Hepatocyte (in vitro differentiated cells): ENCODE data around the gene GRK3. TPM values are rescaled to one million over a fixed set of nuclear protein-coding genes. Genes with fewer than 3 reads are reported as not detected.

Experiments
- DNase-seq: peaks from one replicate; pipeline ENCODE4 v3.0.0-alpha.2; 2016; ENCODE audit warnings: low spot score
- H2AFZ ChIP-seq: fragments of 200-600 bp; sonication (generic); 2 replicates; pipeline ENCODE4 v1.6.0; 2016; ENCODE audit warnings: antibody characterized with exemption, mild to moderate bottlenecking
- H3K27ac ChIP-seq: fragments of 200-600 bp; sonication (generic); 2 replicates; pipeline ENCODE4 v1.5.1; 2016; ENCODE audit warnings: mild to moderate bottlenecking
- H3K27me3 ChIP-seq: fragments of 200-600 bp; sonication (generic); 2 replicates; pipeline ENCODE4 v1.6.1; 2016
- H3K36me3 ChIP-seq: fragments of 200-600 bp; sonication (generic); replicated peaks from 2 replicates; pipeline ENCODE4 v1.5.1; 2016; ENCODE audit warnings: low read depth; ENCODE audit not compliant: insufficient read depth
- H3K4me1 ChIP-seq: fragments of 200-600 bp; sonication (generic); 2 replicates; pipeline ENCODE4 v1.5.1; 2016; ENCODE audit warnings: mild to moderate bottlenecking, moderate library complexity; ENCODE audit not compliant: insufficient read depth
- H3K4me2 ChIP-seq: fragments of 200-600 bp; sonication (generic); 2 replicates; pipeline ENCODE4 v1.6.0; 2016
- H3K4me3 ChIP-seq: fragments of 200-600 bp; sonication (generic); 2 replicates; pipeline ENCODE4 v1.5.1; 2016; ENCODE audit warnings: mild to moderate bottlenecking
- H3K79me2 ChIP-seq: fragments of 200-600 bp; sonication (generic); 2 replicates; pipeline ENCODE4 v1.6.0; 2017; ENCODE audit warnings: mild to moderate bottlenecking
- H3K9me2 ChIP-seq: fragments of 200-600 bp; sonication (generic); replicated peaks from 2 replicates; pipeline ENCODE4 v1.6.0; 2017; ENCODE audit warnings: mild to moderate bottlenecking; ENCODE audit not compliant: insufficient read depth
- H3K9me3 ChIP-seq: fragments of 200-600 bp; sonication (generic); 2 replicates; pipeline ENCODE4 v1.5.1; 2016; ENCODE audit warnings: low read depth, mild to moderate bottlenecking
- H4K20me1 ChIP-seq: fragments of 200-600 bp; sonication (generic); 2 replicates; pipeline ENCODE4 v1.6.0; 2016; ENCODE audit warnings: mild to moderate bottlenecking; ENCODE audit not compliant: insufficient read depth, poor library complexity, severe bottlenecking
- EZH2 ChIP-seq: fragments of 200-600 bp; sonication (generic); IDR thresholded peaks from 2 replicates; pipeline ENCODE4 v1.6.1; 2016; ENCODE audit warnings: antibody characterized with exemption, mild to moderate bottlenecking, borderline replicate concordance
- EZH2phosphoT487 ChIP-seq: fragments of 200-600 bp; sonication (generic); IDR thresholded peaks from one replicate; pipeline ENCODE4 v1.6.1; 2018; ENCODE audit warnings: antibody characterized with exemption, mild to moderate bottlenecking, low read depth, moderate library complexity; ENCODE audit not compliant: unreplicated experiment, severe bottlenecking
- WGBS: methylation state at CpG from one replicate; pipeline ENCODE4 v1.1.6; 2016; ENCODE audit warnings: low lambda C conversion rate; ENCODE audit errors: missing lambda C conversion rate; 5-methylcytosine and 5-hydroxymethylcytosine counted together
- polyA plus RNA-seq: library from polyadenylated mRNA; unstranded; fragments of >200 nt; fragmentation: Nextera tagmentation; extraction: Ambion mirVana; gene quantifications from 2 replicates; pipeline ENCODE4 v1.2.1, GENCODE V29; 2016
- total RNA-seq: library from RNA; depleted of rRNA; stranded (reverse); fragments of >200 nt; gene quantifications from 2 replicates; pipeline ENCODE4 v1.2.3, GENCODE V29; 2014
- TF ChIP-seq, protein P1 (sequence below): fragments of 200-600 bp; sonication (generic); IDR thresholded peaks from 2 replicates; pipeline ENCODE4 v1.5.1; 2016; ENCODE audit warnings: antibody characterized with exemption, mild to moderate bottlenecking; ENCODE audit not compliant: poor library complexity

GRK3 gene
- total and polyA plus RNA-seq, 2 experiments from 2014 or later = 1.5 to 7.1 TPM

DNA sequence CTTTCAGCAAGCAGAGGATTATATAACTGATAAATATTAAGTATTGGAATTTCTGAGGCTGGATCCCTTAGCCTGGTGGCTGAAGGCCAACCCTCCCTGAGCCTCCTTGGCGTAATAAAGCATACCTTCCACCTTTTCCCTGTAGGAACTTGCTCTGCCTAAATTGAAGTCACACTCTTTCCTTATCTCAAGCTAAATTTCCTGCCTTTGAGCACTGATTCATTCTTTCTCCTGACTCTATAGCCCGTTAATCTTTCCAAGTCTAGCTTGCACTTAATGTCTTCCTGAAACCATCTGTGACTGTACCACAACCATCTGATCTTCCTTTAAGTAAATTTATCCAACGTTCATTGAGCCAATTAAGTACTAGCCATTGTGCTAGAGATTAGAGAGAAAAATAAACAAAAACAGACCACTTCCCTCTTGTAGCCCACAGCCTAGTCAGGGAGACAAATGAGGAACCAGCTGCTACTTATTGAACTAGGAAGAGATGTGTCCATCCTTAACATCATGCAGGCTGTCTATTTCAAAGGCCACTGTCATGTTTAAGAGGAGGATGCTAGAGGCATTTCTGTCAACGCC, 62.9 kb downstream of the GRK3 start:
- H3K36me3 ChIP-seq = no peaks in the 10 kb centered on the region
- no peak overlapping the region for H3K27ac ChIP-seq
- no peaks in the 10 kb centered on the region for H3K27me3 ChIP-seq
- no peaks in the 10 kb centered on the region for H3K4me1 ChIP-seq
- 43% methylated on average over 4 of the region's 4 CpGs for WGBS
- no peak overlapping the region for H2AFZ ChIP-seq
- no peak for DNase-seq
- H3K4me2 ChIP-seq = no peak overlapping the region
- no peaks in the 10 kb centered on the region for H3K79me2 ChIP-seq
- no peak overlapping the region for H3K4me3 ChIP-seq
- no peaks in the 10 kb centered on the region for H3K9me2 ChIP-seq
- TF ChIP-seq, protein P1, sequence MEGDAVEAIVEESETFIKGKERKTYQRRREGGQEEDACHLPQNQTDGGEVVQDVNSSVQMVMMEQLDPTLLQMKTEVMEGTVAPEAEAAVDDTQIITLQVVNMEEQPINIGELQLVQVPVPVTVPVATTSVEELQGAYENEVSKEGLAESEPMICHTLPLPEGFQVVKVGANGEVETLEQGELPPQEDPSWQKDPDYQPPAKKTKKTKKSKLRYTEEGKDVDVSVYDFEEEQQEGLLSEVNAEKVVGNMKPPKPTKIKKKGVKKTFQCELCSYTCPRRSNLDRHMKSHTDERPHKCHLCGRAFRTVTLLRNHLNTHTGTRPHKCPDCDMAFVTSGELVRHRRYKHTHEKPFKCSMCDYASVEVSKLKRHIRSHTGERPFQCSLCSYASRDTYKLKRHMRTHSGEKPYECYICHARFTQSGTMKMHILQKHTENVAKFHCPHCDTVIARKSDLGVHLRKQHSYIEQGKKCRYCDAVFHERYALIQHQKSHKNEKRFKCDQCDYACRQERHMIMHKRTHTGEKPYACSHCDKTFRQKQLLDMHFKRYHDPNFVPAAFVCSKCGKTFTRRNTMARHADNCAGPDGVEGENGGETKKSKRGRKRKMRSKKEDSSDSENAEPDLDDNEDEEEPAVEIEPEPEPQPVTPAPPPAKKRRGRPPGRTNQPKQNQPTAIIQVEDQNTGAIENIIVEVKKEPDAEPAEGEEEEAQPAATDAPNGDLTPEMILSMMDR = no peak
- TF ChIP-seq EZH2phosphoT487 (no peak), EZH2 (no peak)
- no peaks in the 10 kb centered on the region for H4K20me1 ChIP-seq
- no peaks in the 10 kb centered on the region for H3K9me3 ChIP-seq

DNA sequence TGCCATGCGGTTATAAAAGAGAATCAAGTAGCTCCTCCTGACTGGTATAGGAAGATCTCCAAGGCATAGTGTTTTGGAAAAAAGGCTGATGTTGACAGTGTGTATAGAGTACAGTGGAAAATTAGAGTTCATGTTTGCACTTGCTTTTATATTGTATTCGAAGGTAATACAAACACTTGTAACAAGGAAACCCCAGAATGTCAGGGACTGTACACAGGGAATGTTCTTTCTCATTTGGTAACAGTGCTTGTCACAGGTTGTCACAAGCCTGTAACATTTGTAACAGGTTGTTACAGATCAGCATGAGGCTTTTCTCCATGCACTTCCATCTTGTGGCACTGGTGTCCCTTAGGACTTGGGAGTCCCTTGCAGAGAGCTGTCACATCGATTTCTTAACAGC, 64.0 kb downstream of the GRK3 start:
- Histone ChIP-seq H3K36me3 (no peaks in the 10 kb centered on the region), H3K9me3 (no peaks in the 10 kb centered on the region), H3K27me3 (no peaks in the 10 kb centered on the region), H3K79me2 (no peaks in the 10 kb centered on the region), H3K27ac (no peak overlapping the region), H3K4me3 (no peak overlapping the region), H3K4me2 (no peak overlapping the region), H2AFZ (no peak overlapping the region), H3K9me2 (no peaks in the 10 kb centered on the region), H4K20me1 (no peaks in the 10 kb centered on the region), H3K4me1 (no peaks in the 10 kb centered on the region)
- 83% methylated on average over 3 of the region's 3 CpGs for WGBS
- TF ChIP-seq EZH2 (no peak), EZH2phosphoT487 (no peak)
- TF ChIP-seq, protein P1 = no peak
- DNase-seq = no peak

DNA sequence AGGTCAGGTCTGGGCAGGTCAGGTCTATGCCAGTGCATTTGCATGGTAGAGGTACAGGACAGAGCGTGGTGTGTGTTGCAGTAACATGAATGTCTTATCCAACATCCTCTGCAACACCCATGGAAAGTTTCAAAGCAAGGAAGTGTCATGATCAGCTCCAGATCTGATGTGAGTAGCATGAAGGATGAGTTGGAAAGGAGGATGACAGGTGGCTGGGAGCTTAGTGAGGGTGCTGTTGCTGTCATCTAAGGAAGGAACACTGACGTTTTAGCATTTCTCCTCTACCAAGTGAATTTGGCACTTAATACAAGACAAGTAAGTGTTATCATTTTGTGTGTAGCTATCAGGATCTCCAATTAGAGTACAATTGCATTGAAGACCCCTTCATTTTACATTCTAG, 65.1 kb downstream of the GRK3 start:
- Histone ChIP-seq H3K27ac (no peak overlapping the region), H3K4me2 (no peak overlapping the region), H3K79me2 (no peaks in the 10 kb centered on the region), H3K36me3 (no peaks in the 10 kb centered on the region), H4K20me1 (no peaks in the 10 kb centered on the region), H3K27me3 (no peaks in the 10 kb centered on the region), H3K9me2 (no peaks in the 10 kb centered on the region), H3K4me1 (no peaks in the 10 kb centered on the region), H3K4me3 (no peak overlapping the region), H3K9me3 (no peaks in the 10 kb centered on the region), H2AFZ (no peak overlapping the region)
- WGBS = 94% methylated on average over 2 of the region's 2 CpGs
- no peak for DNase-seq
- TF ChIP-seq, protein P1 = no peak
- TF ChIP-seq EZH2 (no peak), EZH2phosphoT487 (no peak)

- H3K9me3 ChIP-seq = no peaks in the 10 kb centered on the region
- no peak overlapping the region for H3K4me2 ChIP-seq
- TF ChIP-seq, protein P1 = no peak
- TF ChIP-seq EZH2 (no peak), EZH2phosphoT487 (no peak)
- H3K4me3 ChIP-seq = no peak overlapping the region
- no peak overlapping the region for H2AFZ ChIP-seq
- DNase-seq = no peak
- H3K27me3 ChIP-seq = no peaks in the 10 kb centered on the region
- no peaks in the 10 kb centered on the region for H3K79me2 ChIP-seq
- H3K36me3 ChIP-seq = no peaks in the 10 kb centered on the region
- 85% methylated on average over 5 of the region's 5 CpGs for WGBS
- H4K20me1 ChIP-seq = no peaks in the 10 kb centered on the region
- no peaks in the 10 kb centered on the region for H3K9me2 ChIP-seq
- no peaks in the 10 kb centered on the region for H3K4me1 ChIP-seq
- no peak overlapping the region for H3K27ac ChIP-seq
Observed at GRCh38 chr22:25630447-25630846, 66.0 kb downstream of the GRK3 start.
